GM10248 (cell line): ENCODE data around the gene SIGLEC10.
"Not testable (repeated sequence)": the region's sequence is repeated elsewhere in the genome, so short reads cannot be mapped to it uniquely, and the experiment has no call there.

ENCODE experiments used
- CTCF ChIA-PET: fragments of 300-600 bp; sonication (Branson Sonifier 250); formaldehyde crosslinking; extraction: SDS; loops from one replicate; lab custom pipeline; 2021; ENCODE audit warnings: antibody characterized with exemption; lab: Yijun Ruan, JAX
- POLR2A ChIA-PET: fragments of 350-650 bp; sonication (Branson Sonifier 250); formaldehyde crosslinking; extraction: SDS; loops from one replicate; lab custom pipeline; 2020; ENCODE audit warnings: antibody characterized with exemption; lab: Yijun Ruan, JAX
- DNase-seq: peaks from one replicate; pipeline ENCODE4 v3.0.0; 2012; ENCODE audit errors: extremely low spot score
- CTCF ChIP-seq: IDR thresholded peaks from 2 replicates; pipeline ENCODE4 v1.5.1; 2012; ENCODE audit warnings: mild to moderate bottlenecking, low read depth; ENCODE audit errors: extremely low read depth, missing control alignments, control extremely low read depth

Gene SIGLEC10

DNA sequence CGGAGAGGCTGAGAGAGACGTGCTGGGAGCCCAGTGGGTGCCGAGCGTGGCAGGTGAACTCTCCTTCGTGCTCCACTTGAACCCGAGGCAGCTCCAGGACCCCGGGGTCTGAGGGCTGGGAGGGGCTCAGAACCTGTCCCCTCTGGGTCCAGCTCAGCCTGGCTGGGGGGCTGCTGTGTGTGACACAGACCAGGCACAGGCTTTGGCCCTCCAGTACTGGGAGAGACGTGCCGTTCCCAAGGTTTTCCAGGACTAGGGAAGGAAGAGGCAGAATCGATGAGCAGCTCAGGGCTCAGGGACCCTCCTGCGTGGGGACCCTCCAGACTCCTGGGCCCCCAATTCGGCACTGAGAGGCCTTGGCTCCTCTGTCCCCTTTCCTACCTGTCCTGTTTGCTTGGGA lies 2.3 kb downstream of the SIGLEC10 start:
- CTCF ChIA-PET: interaction anchor here (13.4 kb wide), 1 partner anchor 16 kb away, joined by 168 read pairs; no protein-coding TSS in a partner anchor
- no peak for DNase-seq
- POLR2A ChIA-PET: no interaction called here
- no peak for TF ChIP-seq CTCF

DNA sequence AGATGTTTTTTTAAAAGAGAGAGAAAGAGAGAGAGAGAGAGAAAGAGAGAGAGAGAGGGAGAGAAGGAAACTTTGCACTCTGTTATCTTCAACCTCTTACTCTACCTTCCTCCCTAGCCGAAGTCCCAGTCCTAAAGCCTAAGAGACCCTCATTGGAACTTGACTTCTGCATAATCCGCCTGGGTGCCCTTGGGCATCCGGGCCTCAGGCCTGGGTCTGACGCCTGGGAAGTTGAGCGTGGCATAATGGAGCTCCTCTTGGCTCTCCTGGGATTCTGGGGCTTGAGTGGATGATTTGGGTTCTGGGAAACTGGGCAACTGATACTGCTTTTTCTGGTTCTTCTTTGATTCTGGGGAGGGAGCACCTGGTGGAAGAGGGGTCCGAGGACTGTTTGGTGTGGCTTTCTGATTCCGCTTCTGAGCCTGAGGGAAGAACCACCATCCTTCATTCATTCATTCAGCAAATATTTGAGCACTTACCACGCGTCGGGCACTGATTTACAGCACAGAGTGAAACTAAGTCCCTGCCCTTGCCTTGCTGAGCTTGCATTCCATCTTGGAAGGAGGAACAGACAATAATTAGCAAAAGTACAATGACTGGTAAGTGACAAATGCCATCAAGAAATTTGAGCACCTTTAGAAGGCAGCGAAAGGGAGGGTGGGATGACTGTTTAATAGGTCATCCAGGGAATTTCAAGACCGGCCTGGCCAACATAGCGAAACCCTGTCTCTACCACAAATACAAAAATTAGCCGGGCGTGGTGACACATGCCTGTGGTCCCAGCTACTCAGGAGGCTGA lies 6.3 kb downstream of the SIGLEC10 start:
- no peak for DNase-seq
- ChIA-PET CTCF (interaction anchor here (3.2 to 5.2 kb wide), 2 partner anchors 9 to 12 kb away, joined by 18 to 62 read pairs; partner anchors contain the start of gene SIGLEC10), POLR2A (no interaction called here)

DNA sequence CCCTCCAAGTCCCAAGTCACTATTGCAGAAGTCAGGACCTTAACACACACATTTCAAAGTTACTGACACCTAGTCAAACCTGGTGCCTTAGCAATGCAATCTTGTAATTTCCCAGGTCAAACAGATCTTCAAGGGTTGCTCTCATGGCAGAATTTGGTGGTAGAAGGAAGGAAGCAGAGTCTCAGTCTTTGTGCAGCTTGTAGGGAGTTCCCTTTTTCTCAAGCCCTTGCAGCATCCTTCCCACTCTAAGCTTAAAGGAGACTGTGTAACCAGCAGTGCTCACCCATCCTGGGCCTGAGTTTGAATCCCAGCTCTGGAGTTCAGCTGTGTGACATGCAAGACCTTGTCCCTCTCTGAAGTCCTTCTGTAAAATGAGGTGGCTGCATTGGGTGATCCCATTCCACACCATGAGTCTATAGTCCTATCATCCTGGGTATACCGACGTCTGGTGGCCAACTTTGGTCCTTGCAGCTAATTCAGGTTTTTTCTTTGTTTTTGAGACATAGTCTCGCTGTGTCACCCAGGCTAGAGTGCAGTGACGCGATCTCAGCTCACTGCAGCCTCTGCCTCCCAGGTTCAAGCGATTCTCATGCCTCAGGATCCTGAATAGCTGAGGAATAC lies 9.8 kb downstream of the SIGLEC10 start:
- TF ChIP-seq CTCF: peak; percentile 32
- CTCF ChIA-PET: interaction anchor here (1.2 to 5.2 kb wide), 8 partner anchors 10 to 107 kb away, joined by 3 to 62 read pairs (median 5); partner anchors contain the start of genes SIGLEC10 and VSIG10L
- DNase-seq: peak; percentile 56
- POLR2A ChIA-PET: no interaction called here

More for the DNA sequence above, 6.3 kb downstream of the SIGLEC10 start:
- no peak for TF ChIP-seq CTCF

GRCh38 chr19:51402117-51402516 lies 15.3 kb downstream of the SIGLEC10 start:
- no peak for TF ChIP-seq CTCF
- CTCF ChIA-PET: interaction anchor here (1.2 to 11.8 kb wide), 2 partner anchors 17 to 38 kb away, joined by 4 to 168 read pairs; partner anchors contain the start of gene SIGLEC10
- no peak for DNase-seq
- POLR2A ChIA-PET: no interaction called here

DNA sequence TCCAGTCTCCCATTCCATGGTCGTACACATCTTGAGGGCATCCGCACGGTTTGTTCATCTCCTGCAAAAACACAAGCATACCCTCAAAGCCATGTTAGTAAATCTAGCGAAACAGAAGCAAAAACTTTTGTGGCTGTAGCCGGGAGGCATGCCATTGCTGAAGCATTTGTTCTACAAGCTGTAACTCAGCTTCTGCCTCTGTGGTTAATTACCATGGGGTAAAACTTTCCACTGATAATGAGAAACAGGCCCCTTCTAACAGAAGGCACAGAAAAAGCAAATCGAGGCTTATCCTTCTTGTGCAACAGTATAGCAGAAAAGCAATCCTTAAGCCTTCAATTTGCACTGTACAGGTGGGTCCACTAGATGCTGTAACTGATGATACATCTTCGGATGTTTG lies 17.5 kb downstream of the SIGLEC10 start:
- CTCF ChIA-PET: interaction anchor here (1.2 to 11.8 kb wide), 6 partner anchors 7 to 62 kb away, joined by 3 to 168 read pairs (median 30); partner anchors contain the start of genes C19orf84 and SIGLEC10
- DNase-seq, POLR2A ChIA-PET: not testable (repeated sequence)

DNA sequence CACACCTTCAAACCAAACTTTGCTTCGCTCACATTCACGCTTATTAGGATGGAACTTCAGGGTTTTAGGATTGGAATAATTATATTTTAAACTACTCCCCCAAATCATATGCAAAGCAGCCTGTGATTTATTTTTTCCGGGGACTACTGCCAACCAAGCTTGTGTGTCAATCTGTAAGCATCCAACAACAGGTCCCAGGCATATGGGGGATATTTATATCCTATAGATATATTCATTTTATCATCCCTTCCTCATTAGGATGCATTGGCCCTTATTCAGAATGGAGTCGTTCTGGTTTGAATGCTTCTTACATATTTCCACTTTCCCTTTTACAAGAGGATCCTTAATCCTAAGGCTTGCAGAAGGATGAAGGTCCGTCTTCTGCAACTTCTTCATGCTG lies 18.2 kb downstream of the SIGLEC10 start:
- DNase-seq: no peak
- no peak for TF ChIP-seq CTCF
- ChIA-PET CTCF (interaction anchor here (0.6 to 11.8 kb wide), 11 partner anchors 8 to 261 kb away, joined by 3 to 168 read pairs (median 3); partner anchors contain the start of genes C19orf84, LIM2, SIGLEC10 and VSIG10L), POLR2A (no interaction called here)
